Loucy (cell line): Measurements from ENCODE around the gene XKR7.

ENCODE experiments used
- CTCF ChIP-seq: fragments of 200-600 bp; sonication (generic); conservative IDR thresholded peaks from 2 replicates; pipeline ENCODE4 v1.5.1; 2014; ENCODE audit warnings: mild to moderate bottlenecking, antibody characterized with exemption, low read length
- EZH2phosphoT487 ChIP-seq: fragments of 200-600 bp; IDR thresholded peaks from 2 replicates; pipeline ENCODE4 v1.6.1; 2018; ENCODE audit warnings: antibody characterized with exemption, mild to moderate bottlenecking, moderate library complexity, borderline replicate concordance

- TF ChIP-seq CTCF (no peak), EZH2phosphoT487 (no peak)
Measured at GRCh38 chr20:31948008-31948407, 19.9 kb upstream of the XKR7 start.
